Activated naive CD4-positive, alpha-beta T cell treated with anti-CD3 and anti-CD28 coated beads, Interleukin-2, amount 50 U/mL, for 16 hours (primary cell): ENCODE measurements around the gene CLDN6.

Experiments used
- DNase-seq: peaks from one replicate; pipeline ENCODE4 v3.0.0-alpha.2; 2020

Gene CLDN6

DNA sequence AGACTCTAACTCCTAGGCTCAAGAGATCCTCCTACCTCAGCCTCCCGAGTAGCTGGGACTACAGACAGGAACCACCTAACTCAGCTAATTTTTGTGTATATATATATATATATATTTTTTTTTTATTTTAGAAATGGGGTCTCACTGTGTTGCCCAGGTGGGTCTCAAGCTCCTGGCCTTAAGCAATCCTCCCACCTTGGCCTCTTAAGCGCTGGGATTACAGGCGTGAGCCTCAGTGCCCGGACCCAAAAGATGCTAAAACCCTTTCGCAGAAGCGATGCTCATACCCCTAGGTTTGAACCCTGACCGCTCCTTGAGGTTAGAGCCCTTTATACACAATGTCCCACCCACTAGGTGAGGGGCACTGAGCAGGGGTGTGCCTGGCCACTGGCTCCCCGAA lies 7.5 kb downstream of the CLDN6 start:
- DNase-seq, result no peak

- no peak for DNase-seq
Observed at GRCh38 chr16:3009568-3010390, 8.2 kb downstream of the CLDN6 start.

DNA sequence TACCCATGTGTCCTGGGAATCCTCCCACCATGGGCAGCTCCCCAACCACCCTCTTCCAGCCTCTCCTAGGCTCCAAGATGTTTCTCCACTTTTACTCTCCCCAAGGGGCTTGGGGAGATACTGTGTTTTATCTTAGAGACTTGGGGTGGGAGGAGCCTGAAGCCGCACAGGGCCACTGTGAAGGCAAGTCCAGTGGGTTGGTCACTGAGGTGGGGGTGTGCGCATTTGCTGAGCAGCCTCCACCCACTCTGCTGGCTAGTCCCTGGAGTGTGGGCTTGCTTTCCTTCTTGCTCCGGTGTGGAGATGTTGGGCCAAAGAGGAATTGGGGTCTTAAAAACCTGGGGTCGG lies 9.3 kb downstream of the CLDN6 start:
- DNase-seq, result no peak

GRCh38 chr16:3007957-3008689 lies 9.9 kb downstream of the CLDN6 start:
- DNase-seq, result no peak

GRCh38 chr16:3007059-3007956 lies 10.7 kb downstream of the CLDN6 start:
- no peak for DNase-seq

DNA sequence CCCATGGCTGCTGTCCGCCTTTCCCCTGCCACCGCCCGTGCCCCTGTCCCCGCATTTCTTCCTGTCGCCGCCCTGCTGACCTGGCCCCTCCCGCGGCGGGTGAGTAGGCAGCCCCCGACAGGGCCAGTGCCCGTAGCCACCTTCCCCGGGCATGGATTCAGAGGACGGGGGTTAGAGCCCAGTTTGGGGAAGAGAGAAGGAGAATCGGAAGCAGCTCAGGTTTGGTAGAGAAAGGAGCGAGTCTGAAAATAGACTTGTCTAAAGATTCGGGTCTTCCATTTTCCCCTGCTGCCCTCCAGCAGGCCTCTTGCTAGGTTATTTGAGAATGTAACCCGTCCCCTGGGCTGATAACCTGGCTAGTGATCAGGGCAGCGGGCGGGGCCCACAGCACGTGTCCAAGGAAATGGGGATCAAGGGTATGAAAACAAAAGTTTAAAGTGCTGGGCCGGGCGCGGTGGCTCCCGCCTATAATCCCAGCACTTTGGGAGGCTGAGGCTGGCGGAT lies 13.2 kb downstream of the CLDN6 start:
- DNase-seq, result no peak

GRCh38 chr16:3004319-3004718 lies 13.7 kb downstream of the CLDN6 start:
- DNase-seq, result no peak

DNA sequence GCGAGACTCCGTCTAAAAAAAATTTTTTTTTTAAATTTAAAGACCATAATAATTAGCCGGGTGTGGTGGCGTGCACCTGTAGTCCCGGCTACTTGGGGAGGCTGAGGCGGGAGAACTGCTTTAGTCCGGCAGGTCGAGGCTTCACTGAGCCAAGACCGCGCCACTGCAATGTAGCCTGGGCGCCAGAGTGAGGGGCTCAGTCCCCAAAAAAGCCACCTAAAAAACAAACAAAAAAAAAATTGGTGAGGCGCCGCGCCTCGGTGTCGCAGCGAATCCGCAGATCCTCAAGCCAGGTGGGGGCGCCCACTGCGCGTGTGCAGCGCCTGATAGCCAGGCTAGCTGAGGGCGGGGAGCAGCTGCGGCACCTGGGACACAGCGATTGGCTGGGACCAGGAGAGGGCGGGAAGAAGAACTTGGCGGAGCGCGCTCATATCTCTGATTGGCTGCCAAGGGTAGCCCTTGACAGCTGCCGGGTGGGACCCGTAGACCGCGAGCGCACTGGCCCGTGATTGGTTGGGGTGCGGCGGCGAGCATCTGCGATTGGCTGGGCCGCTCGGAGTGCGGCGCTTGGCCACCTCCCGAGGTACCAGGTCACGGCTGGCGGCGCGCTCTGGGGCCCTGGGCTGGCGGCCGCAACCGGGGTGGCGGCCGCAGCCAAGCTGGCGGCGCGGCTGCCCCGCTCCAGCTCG lies 14.3 kb downstream of the CLDN6 start:
- DNase-seq, result peak; percentile 96

- no peak for DNase-seq
Observed at GRCh38 chr16:3001316-3001715, 16.7 kb downstream of the CLDN6 start.

- DNase-seq, result no peak
Observed at GRCh38 chr16:3000540-3000939, 17.4 kb downstream of the CLDN6 start.

GRCh38 chr16:2999929-3000328 lies 18.1 kb downstream of the CLDN6 start:
- no peak for DNase-seq

DNA sequence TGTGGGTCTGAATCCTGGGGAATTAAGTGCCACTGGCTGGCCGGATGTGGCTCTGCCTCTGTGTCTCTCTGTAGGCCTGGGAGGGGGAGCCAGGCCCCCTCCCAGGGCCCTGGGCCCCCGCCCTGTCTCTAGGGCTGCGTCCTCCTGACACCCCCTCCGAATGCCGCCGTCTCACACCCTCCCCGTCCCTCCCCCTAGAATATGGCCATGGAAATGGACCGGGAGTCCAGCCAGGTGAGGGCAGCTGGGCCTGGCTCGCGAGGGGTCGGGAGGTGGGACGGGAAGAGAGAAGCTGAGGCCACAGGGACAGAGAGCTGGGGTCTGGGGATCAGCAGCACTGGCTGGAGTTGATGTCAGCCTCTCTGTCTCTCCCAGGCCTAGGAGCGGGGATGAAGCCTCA lies 21.7 kb downstream of the CLDN6 start:
- DNase-seq, result no peak

DNA sequence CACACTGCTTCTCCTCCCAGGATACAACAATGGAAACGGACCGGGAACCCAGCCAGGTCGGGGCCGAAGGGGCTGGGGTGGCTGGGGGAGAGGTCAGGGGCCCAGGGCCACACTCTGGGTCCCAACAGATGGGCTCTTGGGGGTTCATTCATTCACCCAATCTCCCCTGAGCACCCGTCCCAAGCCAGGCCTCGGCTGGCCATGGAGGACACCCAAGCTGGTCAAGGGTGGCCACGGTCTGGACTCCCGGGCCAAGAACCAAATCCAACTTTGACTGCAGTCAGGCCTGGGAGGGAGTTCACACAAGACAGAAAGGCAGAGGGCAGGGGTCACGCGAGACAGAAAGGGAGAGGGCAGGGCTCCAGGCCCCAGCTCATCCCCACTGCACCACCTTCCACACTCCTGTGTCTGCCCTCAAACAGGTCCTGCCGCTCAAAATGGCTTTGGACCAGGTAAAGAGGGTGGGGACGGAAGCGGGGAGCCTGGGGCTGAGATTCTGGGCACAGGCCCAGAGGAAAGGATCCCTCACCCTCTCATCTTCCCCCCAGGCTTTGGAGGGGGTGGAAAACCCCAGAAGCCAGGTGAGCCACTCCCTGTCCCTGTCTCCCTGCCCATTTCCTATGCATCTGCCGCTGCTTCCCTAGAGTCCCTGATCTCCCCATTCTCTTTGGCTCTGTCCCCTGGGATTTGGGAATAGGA lies 25.5 kb downstream of the CLDN6 start:
- DNase-seq, result no peak

DNA sequence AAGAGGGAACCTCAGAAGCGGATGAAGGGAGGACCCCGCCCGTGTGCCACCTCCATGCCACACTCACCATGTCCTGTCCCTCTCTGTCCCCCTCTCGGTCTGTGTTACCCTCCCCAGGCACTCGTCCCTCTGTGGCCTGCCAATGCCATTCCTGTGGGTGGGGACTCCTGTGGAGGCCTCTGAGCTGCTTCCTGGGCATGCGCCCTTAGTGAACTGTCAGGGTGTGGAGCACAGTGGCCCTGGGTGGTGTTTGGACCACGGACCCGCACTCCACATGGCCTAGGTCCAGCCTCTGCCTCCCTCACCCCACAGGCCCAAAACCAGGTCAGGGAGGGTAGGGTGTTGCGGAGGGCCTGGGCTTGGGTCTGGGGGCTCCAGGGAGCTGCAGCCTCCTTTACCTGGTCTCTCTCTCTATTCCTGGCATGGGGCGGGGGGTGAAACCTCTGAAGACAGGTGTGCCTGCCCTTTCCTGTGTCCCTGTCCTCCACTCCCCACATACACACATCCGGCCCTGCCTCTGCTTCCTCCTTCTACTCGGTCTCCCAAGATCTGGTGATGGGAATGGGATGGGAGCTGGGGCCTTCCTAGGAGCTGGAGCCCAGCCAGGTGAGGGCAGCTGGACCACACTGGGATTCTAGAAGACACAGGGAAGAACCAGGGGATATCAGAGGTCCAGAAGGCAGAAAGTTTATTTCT lies 26.3 kb downstream of the CLDN6 start:
- DNase-seq, result no peak

- no peak for DNase-seq
Observed at GRCh38 chr16:2990891-2991290, 27.1 kb downstream of the CLDN6 start.

GRCh38 chr16:2988590-2989099 lies 29.3 kb downstream of the CLDN6 start:
- DNase-seq, result no peak

DNA sequence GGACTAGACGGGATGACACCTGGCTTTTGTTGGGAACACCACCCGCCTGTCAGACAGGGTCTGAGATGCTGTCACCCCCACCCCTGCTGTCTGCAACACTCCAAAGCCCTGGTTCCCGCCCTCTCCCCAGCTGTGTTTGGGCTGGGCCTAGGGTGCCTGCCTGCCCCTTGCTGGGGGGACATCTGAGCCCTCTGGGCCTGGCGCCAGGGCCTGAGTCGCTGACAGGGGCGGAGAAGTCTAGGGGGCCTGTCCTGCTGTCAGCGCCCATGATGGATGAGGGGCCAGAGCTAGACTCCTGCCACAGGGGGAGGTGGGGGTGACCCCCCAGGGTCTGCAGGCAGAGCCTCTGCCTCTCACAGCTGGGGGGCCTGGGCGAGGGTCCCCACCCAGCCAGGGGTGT lies 30.1 kb downstream of the CLDN6 start:
- no peak for DNase-seq

DNA sequence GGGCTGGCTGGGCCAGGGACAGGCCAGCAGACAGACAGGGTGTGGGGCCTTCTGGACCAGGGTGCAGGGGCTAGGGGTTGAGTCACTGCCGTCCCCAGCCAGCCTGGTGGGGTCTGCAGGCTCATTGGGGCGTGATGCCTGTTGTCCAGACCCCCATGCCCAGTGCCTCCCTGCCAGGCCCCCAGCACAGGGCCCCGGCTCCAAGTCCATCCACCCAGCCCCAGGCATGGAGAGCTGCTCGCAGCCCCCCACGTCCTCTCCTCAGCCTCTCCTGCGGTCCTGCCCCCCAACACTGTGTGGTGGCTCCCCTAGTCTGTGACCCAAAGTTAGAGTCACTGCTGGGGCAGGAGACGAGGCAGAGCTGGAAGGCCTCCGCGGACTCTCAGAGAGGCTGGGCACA lies 30.7 kb downstream of the CLDN6 start:
- DNase-seq, result no peak

- no peak for DNase-seq
Observed at GRCh38 chr16:2986623-2987188, 31.3 kb downstream of the CLDN6 start.

GRCh38 chr16:2985893-2986355 lies 32.1 kb downstream of the CLDN6 start:
- no peak for DNase-seq

DNA sequence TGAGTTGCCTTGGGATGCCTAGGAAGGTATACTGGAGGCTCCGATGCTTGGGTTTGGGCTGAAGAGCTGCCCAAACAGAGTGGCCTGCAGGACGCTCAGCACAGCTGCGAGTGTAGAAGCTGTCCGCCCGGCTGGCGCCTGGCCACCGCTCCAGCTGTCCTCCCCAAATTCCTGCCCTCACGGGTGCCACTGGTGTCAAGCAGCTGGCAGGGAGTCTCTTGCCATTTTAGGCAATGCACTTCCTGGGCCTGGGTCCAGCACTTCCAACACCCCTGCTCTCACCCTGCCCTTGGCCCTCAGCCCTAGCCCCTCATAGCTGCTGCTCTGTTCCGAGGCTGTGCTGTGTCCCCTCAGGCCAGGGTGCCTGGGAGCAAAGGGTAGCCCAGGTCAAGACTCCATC lies 32.5 kb downstream of the CLDN6 start:
- no peak for DNase-seq
